ENCODE data around the gene TRRAP.

Gene TRRAP

GRCh38 chr7:99046722-99047121, 168.4 kb downstream of the TRRAP start:
- no peaks in the 10 kb centered on the region for H3K27me3 ChIP-seq
- TF ChIP-seq CTCF (IDR thresholded peaks at IDR 0.05): no peak
- no peak for DNase-seq
- peaks cover 45 to 89% (median 83%) of the 10 kb centered on the region in 3 donors for H3K36me3 ChIP-seq
- H3K4me3 ChIP-seq: no peak overlapping the region
- no peaks in the 10 kb centered on the region for H3K9me3 ChIP-seq
- intact Hi-C loops (cut with DNase I; ENCODE audit: low total_unique reads): no loop called here
- H3K27ac ChIP-seq: peak overlapping the region; percentile 55 to 62
- H3K4me1 ChIP-seq: peaks cover 0 to 60% (median 10%) of the 10 kb centered on the region in 4 donors

GRCh38 chr7:99047526-99048077, 169.3 kb downstream of the TRRAP start:
- TF ChIP-seq CTCF (IDR thresholded peaks at IDR 0.05): no peak
- Histone ChIP-seq H3K27me3 (no peaks in the 10 kb centered on the region), H3K4me1 (peaks cover 0 to 51% (median 9%) of the 10 kb centered on the region in 4 donors), H3K36me3 (peaks cover 53 to 96% (median 86%) of the 10 kb centered on the region in 3 donors), H3K4me3 (no peak overlapping the region), H3K9me3 (no peaks in the 10 kb centered on the region), H3K27ac (peak overlapping the region; percentile 55 to 62)
- peak in 1 of 2 donors; percentile 63 for DNase-seq
- intact Hi-C loops (cut with DNase I; ENCODE audit: low total_unique reads): no loop called here

GRCh38 chr7:99050971-99051370, 172.6 kb downstream of the TRRAP start:
- TF ChIP-seq CTCF (IDR thresholded peaks at IDR 0.05): no peak
- no peaks in the 10 kb centered on the region for H3K27me3 ChIP-seq
- intact Hi-C loops (cut with DNase I; ENCODE audit: low total_unique reads): no loop called here
- H3K27ac ChIP-seq: peak overlapping the region in 1 of 2 donors; percentile 25
- H3K9me3 ChIP-seq: no peaks in the 10 kb centered on the region
- H3K4me1 ChIP-seq: peaks cover 0 to 39% (median 1%) of the 10 kb centered on the region in 4 donors
- no peak for DNase-seq
- H3K36me3 ChIP-seq: peaks cover 62 to 99% (median 92%) of the 10 kb centered on the region in 3 donors
- H3K4me3 ChIP-seq: no peak overlapping the region

- no peak for TF ChIP-seq CTCF (IDR thresholded peaks at IDR 0.05)
- no peak for DNase-seq
- Histone ChIP-seq H3K9me3 (no peaks in the 10 kb centered on the region), H3K4me1 (peaks cover 0 to 4% (median 0%) of the 10 kb centered on the region in 4 donors), H3K27ac (no peak overlapping the region), H3K27me3 (no peaks in the 10 kb centered on the region), H3K4me3 (no peak overlapping the region), H3K36me3 (peaks cover 73 to 88% (median 84%) of the 10 kb centered on the region in 3 donors)
- intact Hi-C loops (cut with DNase I; ENCODE audit: low total_unique reads): no loop called here
Measured at GRCh38 chr7:99054781-99055180, 176.4 kb downstream of the TRRAP start.

GRCh38 chr7:99061001-99061776, 182.9 kb downstream of the TRRAP start:
- peak overlapping the region in 1 of 2 donors; percentile 16 for H3K27ac ChIP-seq
- intact Hi-C loops (cut with DNase I; ENCODE audit: low total_unique reads): no loop called here
- H3K27me3 ChIP-seq: no peaks in the 10 kb centered on the region
- peaks cover 0 to 21% (median 0%) of the 10 kb centered on the region in 4 donors for H3K4me1 ChIP-seq
- no peak for TF ChIP-seq CTCF (IDR thresholded peaks at IDR 0.05)
- no peaks in the 10 kb centered on the region for H3K9me3 ChIP-seq
- H3K36me3 ChIP-seq: peaks cover 11 to 32% (median 27%) of the 10 kb centered on the region in 3 donors
- no peak overlapping the region for H3K4me3 ChIP-seq
- DNase-seq: no peak
